HG03442 (cell line): ENCODE results near the gene MPO.

Experiments used
- ATAC-seq: cut with Tn5 transposase; IDR thresholded peaks from one replicate; pipeline ENCODE4 v1.9.1; 2021; ENCODE audit warnings: mild to moderate bottlenecking, moderate library complexity; ENCODE audit not compliant: unreplicated experiment

Gene MPO

GRCh38 chr17:58320570-58321323 lies 40.0 kb upstream of the MPO start:
- ATAC-seq: no peak

GRCh38 chr17:58320163-58320558 lies 39.4 kb upstream of the MPO start:
- ATAC-seq: no peak

- ATAC-seq: no peak
Measured at GRCh38 chr17:58319173-58320162, 38.7 kb upstream of the MPO start.

GRCh38 chr17:58318627-58319172 lies 38.0 kb upstream of the MPO start:
- ATAC-seq: no peak

GRCh38 chr17:58318065-58318481 lies 37.3 kb upstream of the MPO start:
- ATAC-seq: no peak

- ATAC-seq: peak; percentile 77
Measured at GRCh38 chr17:58317421-58318064, 36.8 kb upstream of the MPO start.

GRCh38 chr17:58316260-58316960 lies 35.7 kb upstream of the MPO start:
- ATAC-seq: no peak

- ATAC-seq: no peak
Measured at GRCh38 chr17:58315750-58316149, 35.0 kb upstream of the MPO start.

GRCh38 chr17:58315281-58315711 lies 34.6 kb upstream of the MPO start:
- ATAC-seq: no peak

- no peak for ATAC-seq
Measured at GRCh38 chr17:58314706-58315015, 33.9 kb upstream of the MPO start.

GRCh38 chr17:58313815-58314705 lies 33.3 kb upstream of the MPO start:
- no peak for ATAC-seq

GRCh38 chr17:58312829-58313228 lies 32.1 kb upstream of the MPO start:
- ATAC-seq: no peak

GRCh38 chr17:58312021-58312630 lies 31.4 kb upstream of the MPO start:
- ATAC-seq: no peak

- no peak for ATAC-seq
Measured at GRCh38 chr17:58311429-58311894, 30.7 kb upstream of the MPO start.

GRCh38 chr17:58310511-58311428 lies 30.0 kb upstream of the MPO start:
- no peak for ATAC-seq

GRCh38 chr17:58309918-58310259 lies 29.2 kb upstream of the MPO start:
- no peak for ATAC-seq

GRCh38 chr17:58308985-58309917 lies 28.5 kb upstream of the MPO start:
- no peak for ATAC-seq
